Measurements from ENCODE around the gene GBP1.
"Not testable (repeated sequence)": the region's sequence is repeated elsewhere in the genome, so short reads cannot be mapped to it uniquely, and the experiment has no call there.

Gene GBP1

GRCh38 chr1:89035080-89035479 is 29.9 kb downstream of the GBP1 start:
- TF ChIP-seq CTCF (IDR thresholded peaks at IDR 0.05; ENCODE audit: insufficient read depth, low read depth, low read length, missing control alignments) = no peak
- H3K4me3 ChIP-seq (ENCODE audit: low read depth, low read length) = no peak overlapping the region
- DNase-seq (ENCODE audit: low read depth) = no peak

DNA sequence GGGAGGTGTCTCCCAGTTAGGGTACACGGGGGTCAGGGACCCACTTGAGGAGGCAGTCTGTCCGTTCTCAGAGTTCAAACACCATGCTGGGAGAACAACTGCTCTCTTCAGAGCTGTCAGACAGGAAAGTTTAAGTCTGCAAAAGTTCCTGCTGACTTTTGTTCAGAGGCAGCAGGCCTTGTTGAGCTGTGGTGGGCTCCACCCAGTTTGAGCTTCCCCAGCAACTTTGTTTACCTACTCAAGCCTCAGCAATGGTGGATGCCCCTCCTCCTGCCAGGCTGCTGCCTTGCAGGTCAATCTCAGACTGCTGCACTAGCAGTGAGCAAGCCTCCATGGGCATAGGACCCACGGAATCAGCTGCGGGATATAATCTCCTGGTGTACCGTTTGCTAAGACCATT is 31.0 kb downstream of the GBP1 start:
- H3K4me3 ChIP-seq (ENCODE audit: low read depth, low read length); DNase-seq (ENCODE audit: low read depth): not testable (repeated sequence)

- not testable (repeated sequence) for DNase-seq (ENCODE audit: low read depth); H3K4me3 ChIP-seq (ENCODE audit: low read depth, low read length)
These were observed 36.0 kb downstream of the GBP1 start for GRCh38 chr1:89029051-89029450.

DNA sequence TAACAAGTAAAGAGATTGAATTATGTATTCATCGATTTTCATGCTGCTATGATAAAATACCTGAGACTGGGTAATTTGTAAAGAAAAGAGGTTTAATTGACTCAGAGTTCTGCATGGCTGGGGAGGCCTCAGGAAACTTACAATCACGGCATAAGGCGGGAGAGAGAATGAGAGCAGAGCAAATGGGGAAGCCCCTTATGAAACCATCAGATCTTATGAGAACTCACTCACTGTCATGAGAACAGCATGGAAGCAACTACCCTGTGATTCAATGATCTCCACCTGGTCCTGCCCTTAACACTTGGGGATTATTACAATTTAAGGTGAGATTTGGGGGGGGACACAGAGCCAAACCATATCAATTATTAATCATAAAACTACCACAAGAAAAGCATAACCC is 39.1 kb downstream of the GBP1 start:
- no peak for DNase-seq (ENCODE audit: low read depth)
- no peak overlapping the region for H3K4me3 ChIP-seq (ENCODE audit: low read depth, low read length)
- TF ChIP-seq CTCF (IDR thresholded peaks at IDR 0.05; ENCODE audit: insufficient read depth, low read depth, low read length, missing control alignments) = no peak

DNA sequence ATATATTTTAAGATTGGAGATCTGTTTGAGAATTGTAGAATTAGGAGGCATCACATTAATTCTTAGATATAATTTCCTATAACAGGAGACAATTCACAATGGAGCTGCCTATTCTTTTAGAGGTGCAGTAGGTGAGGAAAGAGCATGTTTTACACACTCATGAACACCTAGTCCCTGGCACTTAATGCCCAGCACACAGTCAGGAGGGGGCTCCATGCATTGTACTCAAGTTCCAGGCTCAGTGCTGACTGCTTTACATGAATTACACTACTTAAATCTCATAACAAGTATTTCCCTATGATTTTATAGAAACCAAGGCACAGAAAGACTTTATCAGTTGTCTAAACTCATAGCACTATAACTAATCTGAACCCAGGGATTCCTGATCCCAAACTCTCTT is 42.0 kb downstream of the GBP1 start:
- TF ChIP-seq CTCF (IDR thresholded peaks at IDR 0.05; ENCODE audit: insufficient read depth, low read depth, low read length, missing control alignments) = no peak
- peak overlapping the region; percentile 86 for H3K4me3 ChIP-seq (ENCODE audit: low read depth, low read length)
- DNase-seq (ENCODE audit: low read depth) = no peak

DNA sequence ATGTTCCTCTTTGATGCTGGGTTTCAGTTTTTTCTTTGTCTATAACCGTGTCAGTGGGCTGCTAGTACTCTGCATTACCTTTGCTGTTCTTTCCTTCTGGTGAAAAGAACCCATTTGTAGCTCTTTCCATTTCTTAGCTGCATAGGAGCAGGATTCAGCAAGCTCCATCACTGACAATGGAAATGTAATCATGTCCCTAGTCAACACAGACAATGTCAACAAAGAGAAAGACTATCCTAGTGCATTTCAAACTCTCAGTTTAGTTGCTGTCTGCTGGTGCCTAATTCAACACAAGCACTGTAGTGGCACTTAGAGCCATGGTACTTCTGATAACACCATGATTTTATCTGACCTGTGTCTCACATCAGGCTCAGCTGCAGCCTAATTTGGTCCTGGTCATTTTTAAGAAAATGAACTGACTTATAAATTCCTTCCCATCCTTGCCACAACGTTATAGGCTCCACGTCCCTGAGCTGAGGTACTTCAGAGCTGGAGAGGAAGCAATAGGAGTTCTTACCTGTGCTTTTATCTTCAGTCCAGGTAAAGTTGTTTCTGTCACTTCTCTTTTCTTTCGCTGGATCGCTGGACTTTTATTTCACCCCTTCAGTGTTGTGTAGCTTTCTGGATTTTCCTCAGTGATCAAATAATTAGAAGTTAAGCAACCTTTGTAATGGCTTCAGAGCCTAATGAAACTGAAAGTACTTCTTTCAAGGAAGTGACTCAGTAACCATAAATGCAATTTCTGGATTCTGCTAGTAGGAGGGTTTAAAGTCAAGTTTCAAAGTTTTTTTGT is 42.6 kb downstream of the GBP1 start, which contains the start of gene GBP3:
Gene GBP3, minus strand, starts transcription at position 700 of the 793 bp plus-strand sequence. CDS start 2,145 bp downstream, outside the sequence.
- H3K4me3 ChIP-seq (ENCODE audit: low read depth, low read length) = peak within 1 kb of the TSS; percentile 86
- peak; percentile 49 for DNase-seq (ENCODE audit: low read depth)
- TF ChIP-seq CTCF (IDR thresholded peaks at IDR 0.05; ENCODE audit: insufficient read depth, low read depth, low read length, missing control alignments) = no peak

- not testable (repeated sequence) for H3K4me3 ChIP-seq (ENCODE audit: low read depth, low read length); DNase-seq (ENCODE audit: low read depth)
These were observed 46.7 kb downstream of the GBP1 start for GRCh38 chr1:89018318-89018717.

DNA sequence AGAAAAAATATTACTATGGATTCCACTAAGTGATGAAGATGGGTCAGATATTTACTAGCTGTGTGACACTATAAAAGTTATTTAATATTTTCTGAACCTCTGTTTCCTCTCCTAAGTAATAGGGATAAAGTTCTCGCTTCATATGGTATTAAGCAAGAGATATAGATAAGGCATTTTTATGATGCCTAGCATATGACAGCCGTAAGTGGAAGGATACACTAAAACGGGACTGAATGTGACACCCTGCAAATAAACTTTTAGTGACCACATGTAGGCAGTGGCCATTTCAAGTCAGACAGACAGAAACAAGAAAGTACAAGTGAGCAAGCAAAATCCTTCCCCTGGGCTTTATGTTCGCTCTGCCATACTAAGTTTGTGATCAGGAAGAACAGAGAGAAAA is 56.5 kb downstream of the GBP1 start:
- DNase-seq (ENCODE audit: low read depth) = no peak
- no peak for TF ChIP-seq CTCF (IDR thresholded peaks at IDR 0.05; ENCODE audit: insufficient read depth, low read depth, low read length, missing control alignments)
- H3K4me3 ChIP-seq (ENCODE audit: low read depth, low read length) = no peak overlapping the region
